Transverse colon (tissue), 4 donors: Measurements from ENCODE around the gene CTCF. TPM values are rescaled to one million over a fixed set of nuclear protein-coding genes. Genes with fewer than 3 reads are reported as not detected.
A peak's percentile ranks its signal among the peaks of the same experiment; 100 is the strongest.

ENCODE experiments used
- DNase-seq: peaks from one replicate; pipeline ENCODE4 v3.0.0-alpha.2; 2019
- H3K27ac ChIP-seq, 4 donors: fragments of 200-600 bp; sonication (generic); 2 replicates each; pipeline ENCODE4 v1.5.1; 2016 to 2018; ENCODE audit warnings: inconsistent platforms in 4 of 4
- H3K27me3 ChIP-seq: fragments of 200-600 bp; sonication (generic); 2 replicates; pipeline ENCODE4 v1.5.1; 2017; ENCODE audit warnings: inconsistent platforms
- H3K36me3 ChIP-seq, 4 donors: fragments of 200-600 bp; sonication (generic); 2 replicates each; pipeline ENCODE4 v1.5.1; 2017 to 2019; ENCODE audit warnings: inconsistent platforms in 4 of 4
- H3K4me1 ChIP-seq, 4 donors: fragments of 200-600 bp; sonication (generic); 2 replicates each; pipeline ENCODE4 v1.5.1; 2017 to 2020; ENCODE audit warnings: inconsistent platforms in 4 of 4
- H3K4me3 ChIP-seq, 4 donors: fragments of 200-600 bp; sonication (generic); 1 replicate in 1 of 4; 2 replicates in 3 of 4; pipeline versions ENCODE4 v1.5.1 to v1.6.1; 2017 to 2019; ENCODE audit warnings: inconsistent platforms in 4 of 4
- H3K9me3 ChIP-seq, 2 donors: fragments of 200-600 bp; sonication (generic); 2 replicates each; pipeline ENCODE4 v1.5.1; 2017 to 2019; ENCODE audit warnings: inconsistent platforms in 2 of 2
- CTCF ChIP-seq, 5 experiments: fragments of 200-600 bp in 3 of 5; fragments of 450-650 bp in 2 of 5; sonication (generic) in 3 of 5; IDR thresholded peaks; 1 replicate in 2 of 5; 2 replicates in 3 of 5; pipeline ENCODE4 v1.5.1; 2016 to 2017; ENCODE audit warnings: antibody characterized with exemption in 5 of 5, inconsistent platforms in 3 of 5, mild to moderate bottlenecking in 2 of 5, moderate library complexity in 1 of 5
- EP300 ChIP-seq: sonication (generic); formaldehyde crosslinking; IDR thresholded peaks from one replicate; pipeline ENCODE4 v1.6.1; 2017; ENCODE audit warnings: antibody characterized with exemption, low read depth
- POLR2A ChIP-seq: fragments of 450-650 bp; IDR thresholded peaks from one replicate; pipeline ENCODE4 v1.6.1; 2016; ENCODE audit warnings: antibody characterized with exemption, mild to moderate bottlenecking, moderate library complexity
- POLR2AphosphoS5 ChIP-seq, 3 donors: sonication (generic); formaldehyde crosslinking; IDR thresholded peaks; one replicate each; pipeline ENCODE4 v1.6.1; 2016; ENCODE audit warnings: antibody characterized with exemption in 3 of 3
- WGBS, 2 donors: methylation state at CpG; one replicate each; pipeline ENCODE4 v1.1.5; 2018; ENCODE audit warnings: low coverage in 1 of 2; 5-methylcytosine and 5-hydroxymethylcytosine counted together
- in situ Hi-C, 4 donors: fragments of 200-750 bp; cut with MboI; loops; one replicate each; pipeline versions ENCODE4 v1.15.0 to v1.15.1; 2017; ENCODE audit warnings: low sequenced_read_pairs in 3 of 4, low pct_ligation_motif_present in 1 of 4, low pct_unique_long_range_greater_than_20kb in 1 of 4
- intact Hi-C: fragments of 100-400 bp; cut with DNase I; formaldehyde crosslinking; loops from one replicate; pipeline ENCODE4 v1.15.1; 2023; ENCODE audit warnings: low total_unique reads
- total RNA-seq, 4 donors: library from RNA; depleted of rRNA; stranded (reverse); fragments of >200 nt; gene quantifications; one replicate each; pipeline ENCODE4 v1.1.0, GENCODE V29; 2016

CTCF gene
- total RNA-seq, 4 donors from 2014 or later, result 40.0 to 46.8 (median 41.9) TPM

GRCh38 chr16:67543036-67543435 lies 19.3 kb upstream of the CTCF start:
- DNase-seq, result peak; percentile 6
- in situ Hi-C loops (no loop called here), intact Hi-C loops (no loop called here)
- TF ChIP-seq POLR2A (no peak), POLR2AphosphoS5 (IDR thresholded peaks at IDR 0.05) (no peak), EP300 (no peak), CTCF (IDR thresholded peaks at IDR 0.05) (no peak)
- H3K4me3 ChIP-seq, result no peak overlapping the region
- H3K27me3 ChIP-seq, result peaks cover under 1% of the 10 kb centered on the region
- H3K4me1 ChIP-seq, result peaks cover 20 to 30% (median 27%) of the 10 kb centered on the region in 4 donors
- H3K27ac ChIP-seq, result no peak overlapping the region
- no peaks in the 10 kb centered on the region for H3K9me3 ChIP-seq
- no peaks in the 10 kb centered on the region for H3K36me3 ChIP-seq
- 91% methylated on average over 8 of the region's 8 CpGs; no CpG with 5 or more reads in 1 of the 2 donors for WGBS, 2 donors

DNA sequence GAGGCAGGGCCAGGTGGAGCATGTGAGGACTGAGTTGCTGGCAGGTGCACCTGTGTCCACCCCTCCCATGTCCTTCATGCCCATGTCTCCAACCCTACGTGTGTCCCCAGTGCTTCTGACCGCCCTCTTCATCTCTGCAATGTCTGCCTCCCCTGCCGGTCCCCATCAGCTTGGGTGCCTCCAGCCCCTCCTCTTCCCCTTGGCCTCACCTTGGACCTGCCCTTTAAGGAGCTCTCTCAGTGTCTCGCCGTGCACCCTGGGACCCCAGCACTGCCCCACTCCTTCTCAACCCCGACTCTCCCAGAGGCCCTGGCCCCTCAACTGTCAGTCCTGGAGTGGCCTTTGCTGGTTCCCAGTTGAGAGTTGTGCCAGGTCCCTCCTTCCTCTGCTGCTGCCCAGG lies 18.7 kb upstream of the CTCF start:
- H3K9me3 ChIP-seq, result no peaks in the 10 kb centered on the region
- in situ Hi-C loops, result no loop called here
- H3K36me3 ChIP-seq, result no peaks in the 10 kb centered on the region
- 80 to 83% methylated on average over 2 to 6 of the region's 6 CpGs for WGBS, 2 donors
- no peak overlapping the region for H3K4me3 ChIP-seq
- DNase-seq, result peak; percentile 5
- peaks cover 17 to 30% (median 23%) of the 10 kb centered on the region in 4 donors for H3K4me1 ChIP-seq
- TF ChIP-seq POLR2A (no peak), POLR2AphosphoS5 (IDR thresholded peaks at IDR 0.05) (no peak), CTCF (IDR thresholded peaks at IDR 0.05) (no peak)
- H3K27ac ChIP-seq, result no peak overlapping the region
- H3K27me3 ChIP-seq, result no peaks in the 10 kb centered on the region
- intact Hi-C loops, result no loop called here

- Histone ChIP-seq H3K36me3 (no peaks in the 10 kb centered on the region), H3K27ac (no peak overlapping the region), H3K4me1 (peaks cover 13 to 22% (median 18%) of the 10 kb centered on the region in 4 donors), H3K4me3 (no peak overlapping the region), H3K9me3 (no peaks in the 10 kb centered on the region), H3K27me3 (no peaks in the 10 kb centered on the region)
- 91% methylated on average over 13 of the region's 13 CpGs; no CpG with 5 or more reads in 1 of the 2 donors for WGBS, 2 donors
- no peak for DNase-seq
- intact Hi-C loops, result no loop called here
- in situ Hi-C loops, result no loop called here
- TF ChIP-seq POLR2A, result no peak
- TF ChIP-seq EP300, result no peak
Measured at GRCh38 chr16:67544329-67544841, 17.9 kb upstream of the CTCF start.

DNA sequence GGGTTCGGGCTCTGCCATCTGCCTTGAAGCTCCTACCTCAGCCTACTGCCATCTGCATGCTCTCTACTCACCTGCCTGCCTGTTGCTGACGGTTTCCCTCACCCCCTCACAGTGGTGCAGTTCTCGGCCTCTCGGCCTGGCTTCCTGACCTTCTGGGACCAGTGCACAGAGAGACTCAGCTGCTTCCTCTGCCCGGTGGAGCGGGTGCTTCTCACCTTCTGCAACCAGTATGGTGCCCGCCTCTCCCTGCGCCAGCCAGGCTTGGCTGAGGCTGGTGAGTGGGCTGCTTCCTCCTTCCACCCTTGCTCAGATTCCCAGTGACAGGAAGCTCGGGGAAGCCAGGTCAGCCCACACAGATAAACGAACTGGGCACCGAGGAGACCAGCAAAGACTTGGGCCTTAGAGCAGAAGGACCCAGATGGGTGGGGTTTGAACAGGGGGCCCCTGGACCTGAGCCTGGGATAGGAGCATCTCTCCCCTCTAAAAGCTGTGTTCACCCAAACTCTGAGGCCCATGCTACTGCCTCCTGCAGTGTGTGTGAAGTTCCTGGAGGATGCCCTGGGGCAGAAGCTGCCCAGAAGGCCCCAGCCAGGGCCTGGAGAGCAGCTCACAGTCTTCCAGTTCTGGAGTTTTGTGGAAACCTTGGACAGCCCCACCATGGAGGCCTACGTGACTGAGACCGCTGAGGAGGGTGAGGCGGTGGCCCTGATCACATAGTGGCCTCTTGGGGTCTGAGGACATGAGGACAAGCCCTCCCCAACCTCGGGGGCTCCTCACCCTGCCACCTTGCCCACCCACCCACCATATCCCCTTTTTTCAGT lies 17.3 kb upstream of the CTCF start:
- H3K4me3 ChIP-seq, result no peak overlapping the region
- DNase-seq, result no peak
- H3K36me3 ChIP-seq, result no peaks in the 10 kb centered on the region
- no peaks in the 10 kb centered on the region for H3K27me3 ChIP-seq
- H3K27ac ChIP-seq, result no peak overlapping the region
- H3K4me1 ChIP-seq, result peaks cover 13 to 22% (median 18%) of the 10 kb centered on the region in 4 donors
- no peaks in the 10 kb centered on the region for H3K9me3 ChIP-seq
- intact Hi-C loops, result loop anchor here (5.0 kb wide), 1 partner anchor 97 kb away; no protein-coding TSS in a partner anchor
- TF ChIP-seq EP300, result no peak
- TF ChIP-seq POLR2AphosphoS5 (IDR thresholded peaks at IDR 0.05), result no peak
- no peak for TF ChIP-seq CTCF (IDR thresholded peaks at IDR 0.05)
- no peak for TF ChIP-seq POLR2A
- WGBS, 2 donors, result 85 to 94% methylated on average over 3 to 15 of the region's 15 CpGs
- in situ Hi-C loops, result no loop called here
